ENCODE results near the gene ZNF79.

GRCh38 chr9:127490535-127491230, 66.5 kb downstream of the ZNF79 start:
- TF ChIP-seq MAX (IDR thresholded peaks at IDR 0.05) (no peak), FOXM1 (IDR thresholded peaks at IDR 0.05; ENCODE audit: borderline replicate concordance, low read depth) (no peak), REST (IDR thresholded peaks at IDR 0.05; ENCODE audit: low read depth) (no peak), CREB1 (IDR thresholded peaks at IDR 0.05; ENCODE audit: low read depth) (no peak), EGR1 (IDR thresholded peaks at IDR 0.05) (no peak), EP300 (IDR thresholded peaks at IDR 0.05; ENCODE audit: borderline replicate concordance) (no peak), RAD21 (IDR thresholded peaks at IDR 0.05; ENCODE audit: low read depth) (no peak), TAF1 (IDR thresholded peaks at IDR 0.05; ENCODE audit: low read depth) (no peak), YY1 (IDR thresholded peaks at IDR 0.05; ENCODE audit: low read depth) (no peak), CEBPB (IDR thresholded peaks at IDR 0.05) (no peak), ZBTB7A (IDR thresholded peaks at IDR 0.05; ENCODE audit: low read depth) (no peak)

All from Ishikawa (cell line).